Nephron progenitor cell (in vitro differentiated cells): ENCODE results near the gene IPP.
A peak's percentile ranks its signal among the peaks of the same experiment; 100 is the strongest.
"Not testable (repeated sequence)": the region's sequence is repeated elsewhere in the genome, so short reads cannot be mapped to it uniquely, and the experiment has no call there.

Source experiments
- DNase-seq: peaks from one replicate; pipeline ENCODE4 v3.0.0; 2021
- H3K27ac Mint-ChIP-seq: 2 replicates; pipeline ENCODE4 v1.8.0; 2021; ENCODE audit warnings: mild to moderate bottlenecking, moderate library complexity, mixed read lengths
- H3K27me3 Mint-ChIP-seq: 2 replicates; pipeline ENCODE4 v1.8.0; 2021; ENCODE audit warnings: mild to moderate bottlenecking, low read depth, mixed read lengths; ENCODE audit not compliant: poor library complexity
- H3K36me3 Mint-ChIP-seq: 2 replicates; pipeline ENCODE4 v1.8.0; 2021; ENCODE audit warnings: low read depth, mixed read lengths
- H3K4me1 Mint-ChIP-seq: 2 replicates; pipeline ENCODE4 v1.8.0; 2021; ENCODE audit warnings: mixed read lengths
- H3K4me3 Mint-ChIP-seq: 2 replicates; pipeline ENCODE4 v1.8.0; 2021; ENCODE audit warnings: mild to moderate bottlenecking, moderate library complexity, mixed read lengths
- H3K9me3 Mint-ChIP-seq: 2 replicates; pipeline ENCODE4 v1.8.0; 2021; ENCODE audit warnings: mild to moderate bottlenecking, moderate library complexity, mixed read lengths
- TF ChIP-seq, protein P1 (sequence below): fragments of 200-600 bp; sonication (generic); IDR thresholded peaks from 2 replicates; pipeline ENCODE4 v1.5.0; 2021; ENCODE audit warnings: antibody characterized with exemption

IPP gene

DNA sequence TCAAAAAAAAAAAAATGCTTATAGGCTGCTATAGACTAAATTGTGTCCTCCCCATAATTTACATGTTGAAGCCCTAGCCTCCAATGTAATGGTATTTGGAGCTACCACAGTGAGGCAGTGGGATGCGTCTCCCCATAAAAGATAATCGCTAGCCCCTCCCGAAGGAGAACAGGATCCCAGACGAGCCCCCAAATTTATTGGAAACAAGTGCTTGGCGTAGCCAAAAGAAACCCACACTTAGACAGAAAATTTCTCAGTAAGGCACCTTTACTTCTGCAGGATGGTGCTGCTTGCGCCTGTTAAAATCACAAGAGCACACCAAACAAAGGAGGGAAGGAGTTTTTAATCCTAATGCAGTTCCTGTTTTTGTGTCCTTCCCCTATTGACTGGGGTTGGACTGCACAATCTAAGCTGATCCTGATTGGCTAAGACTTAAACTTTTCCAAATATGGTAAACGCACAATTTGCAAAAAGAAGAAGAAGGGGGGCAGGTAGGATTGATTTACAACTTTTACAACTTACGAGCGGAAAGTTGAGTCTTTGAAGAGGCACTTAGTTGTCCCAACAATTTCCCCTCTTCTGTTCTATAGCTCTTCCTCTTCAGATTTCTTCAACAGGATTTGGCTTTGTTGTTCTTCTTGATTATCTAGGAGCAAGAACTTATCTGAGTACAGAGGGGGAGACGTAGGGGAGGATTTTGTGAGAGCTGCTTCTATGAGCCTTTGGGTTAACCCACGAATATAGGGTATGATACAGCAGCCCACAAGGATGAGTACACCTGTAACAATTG lies 3.0 kb upstream of the IPP start:
- H3K4me3 Mint-ChIP-seq = no peak overlapping the region
- H3K4me1 Mint-ChIP-seq = peaks cover 27% of the 10 kb centered on the region
- H3K27ac Mint-ChIP-seq = no peak overlapping the region
- peaks cover 29% of the 10 kb centered on the region for H3K9me3 Mint-ChIP-seq
- DNase-seq = no peak
- peaks cover 3% of the 10 kb centered on the region for H3K27me3 Mint-ChIP-seq
- TF ChIP-seq, protein P1, sequence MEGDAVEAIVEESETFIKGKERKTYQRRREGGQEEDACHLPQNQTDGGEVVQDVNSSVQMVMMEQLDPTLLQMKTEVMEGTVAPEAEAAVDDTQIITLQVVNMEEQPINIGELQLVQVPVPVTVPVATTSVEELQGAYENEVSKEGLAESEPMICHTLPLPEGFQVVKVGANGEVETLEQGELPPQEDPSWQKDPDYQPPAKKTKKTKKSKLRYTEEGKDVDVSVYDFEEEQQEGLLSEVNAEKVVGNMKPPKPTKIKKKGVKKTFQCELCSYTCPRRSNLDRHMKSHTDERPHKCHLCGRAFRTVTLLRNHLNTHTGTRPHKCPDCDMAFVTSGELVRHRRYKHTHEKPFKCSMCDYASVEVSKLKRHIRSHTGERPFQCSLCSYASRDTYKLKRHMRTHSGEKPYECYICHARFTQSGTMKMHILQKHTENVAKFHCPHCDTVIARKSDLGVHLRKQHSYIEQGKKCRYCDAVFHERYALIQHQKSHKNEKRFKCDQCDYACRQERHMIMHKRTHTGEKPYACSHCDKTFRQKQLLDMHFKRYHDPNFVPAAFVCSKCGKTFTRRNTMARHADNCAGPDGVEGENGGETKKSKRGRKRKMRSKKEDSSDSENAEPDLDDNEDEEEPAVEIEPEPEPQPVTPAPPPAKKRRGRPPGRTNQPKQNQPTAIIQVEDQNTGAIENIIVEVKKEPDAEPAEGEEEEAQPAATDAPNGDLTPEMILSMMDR = no peak
- peaks cover 9% of the 10 kb centered on the region for H3K36me3 Mint-ChIP-seq

DNA sequence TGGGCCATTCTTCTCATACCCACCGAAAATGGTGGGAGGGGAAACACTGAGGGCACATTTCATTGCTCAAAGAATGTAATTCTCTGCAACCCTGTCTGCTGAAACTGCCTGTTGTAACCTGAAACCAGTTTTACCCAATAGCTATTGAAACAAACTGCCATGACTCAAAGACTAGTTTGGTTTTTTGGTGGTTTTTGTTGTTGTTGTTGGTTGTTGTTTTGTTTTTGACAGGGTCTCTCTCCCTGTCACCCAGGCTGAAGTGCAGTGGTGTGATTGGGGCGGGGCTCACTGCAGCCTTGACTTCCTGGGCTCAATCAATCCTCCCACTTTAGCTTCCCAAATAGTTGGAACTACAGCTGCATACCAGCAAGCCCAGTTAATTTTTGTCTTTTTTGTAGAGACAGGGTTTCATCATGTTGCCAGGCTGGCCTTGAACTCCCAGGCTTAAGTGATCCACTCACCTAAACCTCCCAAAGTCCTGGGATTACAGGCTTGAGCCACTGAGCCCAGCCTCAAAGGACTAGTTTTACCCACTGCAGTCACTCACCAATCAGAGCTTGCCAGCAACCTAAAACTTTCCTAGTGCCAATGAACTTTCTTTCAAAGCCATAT lies 2.1 kb upstream of the IPP start:
- Mint-ChIP-seq H3K27ac (no peak overlapping the region), H3K4me1 (peaks cover 27% of the 10 kb centered on the region), H3K36me3 (peaks cover 9% of the 10 kb centered on the region), H3K27me3 (peaks cover under 1% of the 10 kb centered on the region), H3K9me3 (peaks cover 29% of the 10 kb centered on the region), H3K4me3 (no peak overlapping the region)
- no peak for DNase-seq
- TF ChIP-seq, protein P1 = no peak

DNA sequence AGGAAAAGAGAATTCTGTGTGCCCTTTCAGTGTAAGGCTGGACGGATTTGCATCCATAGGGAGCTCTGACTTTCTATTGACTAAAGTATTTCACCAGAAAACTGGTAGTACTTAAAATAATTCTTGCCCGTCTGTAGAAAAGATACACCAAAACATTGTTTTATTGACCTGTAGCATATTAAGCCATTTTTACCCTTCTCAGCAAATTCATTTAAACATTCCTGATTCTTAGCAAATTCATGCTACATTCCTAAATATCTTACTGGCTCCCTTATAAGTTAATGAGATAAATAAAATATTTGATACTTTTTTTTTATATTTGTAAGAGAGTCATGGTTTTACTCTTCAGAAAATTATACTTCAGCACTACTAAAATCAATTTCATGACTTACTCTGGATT lies 1.6 kb upstream of the IPP start:
- no peak overlapping the region for H3K27ac Mint-ChIP-seq
- peak overlapping the region; percentile 23 for H3K4me3 Mint-ChIP-seq
- TF ChIP-seq, protein P1 = no peak

DNA sequence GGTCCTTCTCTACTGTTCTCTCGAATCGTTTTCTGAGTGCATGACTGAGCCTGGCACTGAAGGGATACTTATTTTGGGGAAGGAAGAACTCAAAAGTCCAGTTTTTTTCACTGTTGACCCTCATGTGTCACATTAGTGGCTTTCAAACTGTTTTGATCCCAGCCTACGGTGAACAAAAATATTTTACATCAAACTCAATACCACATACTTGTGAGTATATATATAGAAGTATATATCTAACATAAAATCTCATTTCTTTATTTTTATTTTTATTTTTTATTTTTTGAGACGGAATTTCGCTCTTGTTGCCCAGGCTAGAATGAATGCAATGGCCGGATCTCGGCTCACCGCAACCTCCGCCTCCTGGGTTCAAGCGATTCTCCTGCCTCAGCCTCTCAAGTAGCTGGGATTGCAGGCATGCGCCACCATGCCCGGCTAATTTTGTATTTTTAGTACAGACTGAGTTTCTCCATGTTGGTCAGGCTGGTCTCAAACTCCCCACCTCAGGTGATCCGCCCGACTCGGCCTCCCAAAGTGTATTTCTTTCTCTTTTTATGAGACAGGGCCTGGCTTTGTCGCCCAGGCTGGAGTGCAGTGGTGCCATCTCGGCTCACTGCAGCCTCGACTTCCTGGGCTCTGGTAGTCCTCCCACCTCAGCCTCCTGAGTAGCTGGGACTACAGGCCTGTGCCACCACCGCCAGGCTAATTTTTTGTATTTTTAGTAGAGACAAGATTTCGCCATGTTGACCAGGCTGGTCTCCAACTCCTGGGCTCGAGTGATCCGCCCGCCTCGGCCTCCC lies 786 bp upstream of the IPP start:
- Mint-ChIP-seq H3K4me1 (peaks cover 27% of the 10 kb centered on the region), H3K4me3 (peak overlapping the region; percentile 95), H3K27ac (peak overlapping the region; percentile 98), H3K9me3 (peaks cover 29% of the 10 kb centered on the region)
- DNase-seq, H3K36me3 Mint-ChIP-seq, H3K27me3 Mint-ChIP-seq: not testable (repeated sequence)

More for the DNA sequence above, 1.6 kb upstream of the IPP start:
- no peak for DNase-seq
- Mint-ChIP-seq H3K9me3 (peaks cover 29% of the 10 kb centered on the region), H3K36me3 (peaks cover 9% of the 10 kb centered on the region), H3K27me3 (no peaks in the 10 kb centered on the region), H3K4me1 (peaks cover 27% of the 10 kb centered on the region)

DNA sequence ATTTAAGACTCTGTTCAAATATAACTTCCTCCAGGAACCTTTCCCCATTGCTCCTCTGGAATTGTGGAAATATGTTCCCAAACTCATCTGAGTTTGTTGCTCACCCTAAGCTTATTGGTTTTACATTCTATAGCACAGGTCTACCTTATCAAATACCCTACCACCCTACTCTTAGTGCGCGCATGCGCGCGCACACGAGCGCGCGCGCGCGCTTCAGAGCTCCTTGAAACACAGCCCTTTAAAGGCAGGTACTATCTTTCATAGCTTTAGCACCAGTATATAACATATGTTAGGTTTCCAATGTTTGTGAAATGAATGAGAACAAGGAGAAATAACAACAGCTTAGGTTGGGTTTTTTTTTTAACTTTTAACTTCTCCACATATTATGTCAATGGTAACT lies 3.5 kb downstream of the IPP start:
- Mint-ChIP-seq H3K4me3 (no peak overlapping the region), H3K4me1 (peaks cover 18% of the 10 kb centered on the region), H3K9me3 (no peaks in the 10 kb centered on the region), H3K27me3 (no peaks in the 10 kb centered on the region), H3K27ac (no peak overlapping the region), H3K36me3 (peaks cover 14% of the 10 kb centered on the region)
- no peak for DNase-seq
- TF ChIP-seq, protein P1 = no peak

DNA sequence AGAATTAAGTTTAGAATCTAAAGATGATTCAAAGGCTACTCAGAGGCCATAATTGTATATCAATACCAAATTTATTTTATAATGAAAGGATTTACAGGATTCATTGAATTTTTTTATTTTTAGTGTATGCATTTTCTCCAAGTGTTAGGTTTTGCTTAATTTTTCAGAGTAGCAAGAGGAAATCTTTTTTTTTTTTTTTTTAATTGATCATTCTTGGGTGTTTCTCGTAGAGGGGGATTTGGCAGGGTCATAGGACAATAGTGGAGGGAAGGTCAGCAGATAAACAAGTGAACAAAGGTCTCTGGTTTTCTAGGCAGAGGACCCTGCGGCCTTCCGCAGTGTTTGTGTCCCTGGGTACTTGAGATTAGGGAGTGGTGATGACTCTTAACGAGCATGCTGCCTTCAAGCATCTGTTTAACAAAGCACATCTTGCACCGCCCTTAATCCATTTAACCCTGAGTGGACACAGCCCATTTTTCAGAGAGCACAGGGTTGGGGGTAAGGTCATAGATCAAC lies 10.8 kb downstream of the IPP start:
- Mint-ChIP-seq H3K9me3 (peaks cover 20% of the 10 kb centered on the region), H3K36me3 (peaks cover 52% of the 10 kb centered on the region)

More for the DNA sequence above, 10.8 kb downstream of the IPP start:
- H3K4me3 Mint-ChIP-seq, H3K27ac Mint-ChIP-seq, DNase-seq, H3K27me3 Mint-ChIP-seq, H3K4me1 Mint-ChIP-seq: not testable (repeated sequence)
